Adrenal gland (tissue), 5 donors: ENCODE data around the gene STYX.

Experiments
- CTCF ChIP-seq, 6 experiments: fragments of 450-650 bp in 4 of 6; fragments of 200-600 bp in 2 of 6; sonication (generic) in 1 of 6; IDR thresholded peaks; 1 replicate in 5 of 6; 2 replicates in 1 of 6; pipeline versions ENCODE4 v1.5.1 to v1.8.0; 2016 to 2021; ENCODE audit warnings: antibody characterized with exemption in 6 of 6, mild to moderate bottlenecking in 2 of 6, moderate library complexity in 1 of 6
- POLR2A ChIP-seq, 2 donors: fragments of 450-650 bp; IDR thresholded peaks; one replicate each; pipeline ENCODE4 v1.6.1; 2017; ENCODE audit warnings: antibody characterized with exemption in 2 of 2, mild to moderate bottlenecking in 2 of 2, moderate library complexity in 1 of 2
- donor health status: DM: no; HTN: no; CAD: no.

GRCh38 chr14:52780893-52781292 is 50.9 kb downstream of the STYX start:
- no peak for TF ChIP-seq CTCF (IDR thresholded peaks at IDR 0.05)
- TF ChIP-seq POLR2A (IDR thresholded peaks at IDR 0.05) = no peak
